ENCODE measurements around the gene HOXD3. TPM values are rescaled to one million over a fixed set of nuclear protein-coding genes. Genes with fewer than 3 reads are reported as not detected.

The HOXD3 gene
- polyA plus RNA-seq, 2 of the 4 experiments (the other 2 are of a cell fraction) = 0.18 to 0.27 TPM

GRCh38 chr2:176172007-176172894 is 15.1 kb downstream of the HOXD3 start:
- no peak overlapping the region for H3K4me3 ChIP-seq
- H3K4me2 ChIP-seq = no peak overlapping the region
- DNase-seq (ENCODE audit: low read depth in 1 of 2, low spot score in 1 of 2) = no peak
- H3K9me3 ChIP-seq = no peaks in the 10 kb centered on the region
- ChIA-PET POLR2A (no interaction called here), CTCF (no interaction called here)
- peaks cover 6% of the 10 kb centered on the region; the same call in 1 of the 3 replicates for H3K4me1 ChIP-seq
- ATAC-seq = no peak
- no peak for FAIRE-seq
- no peak overlapping the region for H3K27ac ChIP-seq
- no peak for TF ChIP-seq HEYL (CRISPR knock-in tag; IDR thresholded peaks at IDR 0.05)
- no peak for TF ChIP-seq FOSB (CRISPR knock-in tag; IDR thresholded peaks at IDR 0.05)
- TF ChIP-seq ZC3H11A (IDR thresholded peaks at IDR 0.05) = no peak
- no peak for TF ChIP-seq HDAC2 (IDR thresholded peaks at IDR 0.05)
- no peak for TF ChIP-seq RAD21 (conservative IDR thresholded peaks at IDR 0.05 in 1 of 2, IDR thresholded peaks at IDR 0.05 in 1 of 2)
- TF ChIP-seq, protein P1, sequence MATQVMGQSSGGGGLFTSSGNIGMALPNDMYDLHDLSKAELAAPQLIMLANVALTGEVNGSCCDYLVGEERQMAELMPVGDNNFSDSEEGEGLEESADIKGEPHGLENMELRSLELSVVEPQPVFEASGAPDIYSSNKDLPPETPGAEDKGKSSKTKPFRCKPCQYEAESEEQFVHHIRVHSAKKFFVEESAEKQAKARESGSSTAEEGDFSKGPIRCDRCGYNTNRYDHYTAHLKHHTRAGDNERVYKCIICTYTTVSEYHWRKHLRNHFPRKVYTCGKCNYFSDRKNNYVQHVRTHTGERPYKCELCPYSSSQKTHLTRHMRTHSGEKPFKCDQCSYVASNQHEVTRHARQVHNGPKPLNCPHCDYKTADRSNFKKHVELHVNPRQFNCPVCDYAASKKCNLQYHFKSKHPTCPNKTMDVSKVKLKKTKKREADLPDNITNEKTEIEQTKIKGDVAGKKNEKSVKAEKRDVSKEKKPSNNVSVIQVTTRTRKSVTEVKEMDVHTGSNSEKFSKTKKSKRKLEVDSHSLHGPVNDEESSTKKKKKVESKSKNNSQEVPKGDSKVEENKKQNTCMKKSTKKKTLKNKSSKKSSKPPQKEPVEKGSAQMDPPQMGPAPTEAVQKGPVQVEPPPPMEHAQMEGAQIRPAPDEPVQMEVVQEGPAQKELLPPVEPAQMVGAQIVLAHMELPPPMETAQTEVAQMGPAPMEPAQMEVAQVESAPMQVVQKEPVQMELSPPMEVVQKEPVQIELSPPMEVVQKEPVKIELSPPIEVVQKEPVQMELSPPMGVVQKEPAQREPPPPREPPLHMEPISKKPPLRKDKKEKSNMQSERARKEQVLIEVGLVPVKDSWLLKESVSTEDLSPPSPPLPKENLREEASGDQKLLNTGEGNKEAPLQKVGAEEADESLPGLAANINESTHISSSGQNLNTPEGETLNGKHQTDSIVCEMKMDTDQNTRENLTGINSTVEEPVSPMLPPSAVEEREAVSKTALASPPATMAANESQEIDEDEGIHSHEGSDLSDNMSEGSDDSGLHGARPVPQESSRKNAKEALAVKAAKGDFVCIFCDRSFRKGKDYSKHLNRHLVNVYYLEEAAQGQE (IDR thresholded peaks at IDR 0.05) = no peak
- WGBS (ENCODE audit: missing lambda C conversion rate) = 94% methylated on average over 44 of the region's 60 CpGs

- Histone ChIP-seq H3K27ac (no peak overlapping the region), H3K4me1 (peaks cover 6% of the 10 kb centered on the region; the same call in 1 of the 3 replicates), H3K4me3 (no peak overlapping the region), H3K4me2 (no peak overlapping the region), H3K9me3 (no peaks in the 10 kb centered on the region)
- ATAC-seq (no peak), DNase-seq (ENCODE audit: low read depth in 1 of 2, low spot score in 1 of 2) (no peak), FAIRE-seq (no peak)
- TF ChIP-seq FOSL2 (IDR thresholded peaks at IDR 0.05) (no peak), FOSL2 (CRISPR knock-in tag; IDR thresholded peaks at IDR 0.05) (no peak), PHF8 (IDR thresholded peaks at IDR 0.05; ENCODE audit: borderline replicate concordance, low read depth) (no peak), HOXA7 (CRISPR knock-in tag; IDR thresholded peaks at IDR 0.05) (no peak), RNF2 (IDR thresholded peaks at IDR 0.05; ENCODE audit: borderline replicate concordance, low read depth) (no peak), EP300 (IDR thresholded peaks at IDR 0.05) (no peak), CEBPB (IDR thresholded peaks at IDR 0.05) (no peak)
- TF ChIP-seq, protein P2, sequence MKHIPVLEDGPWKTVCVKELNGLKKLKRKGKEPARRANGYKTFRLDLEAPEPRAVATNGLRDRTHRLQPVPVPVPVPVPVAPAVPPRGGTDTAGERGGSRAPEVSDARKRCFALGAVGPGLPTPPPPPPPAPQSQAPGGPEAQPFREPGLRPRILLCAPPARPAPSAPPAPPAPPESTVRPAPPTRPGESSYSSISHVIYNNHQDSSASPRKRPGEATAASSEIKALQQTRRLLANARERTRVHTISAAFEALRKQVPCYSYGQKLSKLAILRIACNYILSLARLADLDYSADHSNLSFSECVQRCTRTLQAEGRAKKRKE (CRISPR knock-in tag; IDR thresholded peaks at IDR 0.05; ENCODE audit: low read depth) = no peak
- TF ChIP-seq, protein P3, sequence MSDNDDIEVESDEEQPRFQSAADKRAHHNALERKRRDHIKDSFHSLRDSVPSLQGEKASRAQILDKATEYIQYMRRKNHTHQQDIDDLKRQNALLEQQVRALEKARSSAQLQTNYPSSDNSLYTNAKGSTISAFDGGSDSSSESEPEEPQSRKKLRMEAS (IDR thresholded peaks at IDR 0.05) = no peak
- 86% methylated on average over 14 of the region's 14 CpGs for WGBS (ENCODE audit: missing lambda C conversion rate)
- ChIA-PET POLR2A (no interaction called here), CTCF (interaction anchor here (0.7 to 1.4 kb wide), 3 partner anchors 32 to 465 kb away, joined by 3 read pairs; no protein-coding TSS in a partner anchor)
Measured at GRCh38 chr2:176172895-176173566, 15.9 kb downstream of the HOXD3 start.

Data from A549 (cell line).